HG03159 (cell line): ENCODE data around the gene SLC25A26.
"Not testable (repeated sequence)": the region's sequence is repeated elsewhere in the genome, so short reads cannot be mapped to it uniquely, and the experiment has no call there.

Source experiments
- ATAC-seq: cut with Tn5 transposase; IDR thresholded peaks from one replicate; pipeline ENCODE4 v1.9.1; 2021; ENCODE audit warnings: mild to moderate bottlenecking, moderate library complexity; ENCODE audit not compliant: unreplicated experiment

SLC25A26 gene

DNA sequence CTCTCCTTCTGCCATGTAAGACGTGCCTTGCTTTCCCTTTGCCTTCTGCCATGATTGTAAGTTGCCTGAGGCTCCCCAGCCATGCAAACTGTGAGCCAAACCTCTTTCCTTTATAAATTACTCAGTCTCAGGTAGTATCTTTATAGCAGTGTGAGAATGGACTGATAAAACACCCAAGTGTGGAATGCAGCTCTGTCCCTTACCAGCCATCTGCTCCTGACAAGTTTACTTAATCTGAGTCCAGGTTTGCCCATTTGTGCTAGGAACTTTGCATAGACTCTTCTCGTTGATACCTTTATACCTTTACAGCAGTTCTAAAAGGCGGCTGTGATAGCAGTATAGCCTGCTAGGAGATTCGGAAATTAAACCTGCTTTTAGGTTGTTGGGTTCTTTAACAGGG is 48.1 kb downstream of the SLC25A26 start:
- ATAC-seq, result no peak

DNA sequence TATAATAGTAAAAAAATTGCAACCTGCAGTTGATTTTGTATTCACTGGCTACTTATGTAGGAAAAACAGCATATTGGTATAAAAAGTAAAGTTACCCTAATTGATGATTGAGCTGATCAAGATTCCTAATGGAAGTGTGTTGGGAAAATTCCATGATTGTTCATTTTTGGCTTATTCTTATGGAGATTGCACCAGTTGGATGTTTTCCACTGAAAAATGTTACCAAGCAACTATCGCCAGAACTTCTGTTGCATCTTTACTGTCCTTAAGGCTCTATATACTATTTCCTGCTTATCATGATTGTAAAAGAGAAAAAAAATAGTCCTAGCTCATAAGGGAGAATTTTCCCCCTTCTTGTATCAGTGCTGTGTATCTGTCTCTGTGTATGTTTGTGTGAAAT is 48.6 kb downstream of the SLC25A26 start:
- ATAC-seq, result no peak

DNA sequence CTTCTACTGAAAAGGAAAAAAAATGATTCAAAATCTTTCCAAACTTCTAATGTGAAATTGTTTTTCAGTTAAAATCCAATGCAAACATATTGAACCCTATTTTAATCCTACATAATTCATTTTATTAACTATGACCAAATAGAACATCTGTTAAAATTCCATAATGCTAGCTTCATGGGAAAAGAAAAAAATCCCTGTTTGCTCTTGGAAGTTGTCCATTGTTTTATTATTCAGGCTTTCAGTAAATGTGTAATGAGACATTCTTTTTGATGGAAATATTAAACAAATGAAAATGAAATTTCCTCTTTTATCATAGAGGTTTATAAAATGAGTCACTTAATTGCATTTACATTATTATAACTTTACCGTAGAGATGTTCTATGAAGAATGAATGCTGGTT is 49.5 kb downstream of the SLC25A26 start:
- no peak for ATAC-seq

DNA sequence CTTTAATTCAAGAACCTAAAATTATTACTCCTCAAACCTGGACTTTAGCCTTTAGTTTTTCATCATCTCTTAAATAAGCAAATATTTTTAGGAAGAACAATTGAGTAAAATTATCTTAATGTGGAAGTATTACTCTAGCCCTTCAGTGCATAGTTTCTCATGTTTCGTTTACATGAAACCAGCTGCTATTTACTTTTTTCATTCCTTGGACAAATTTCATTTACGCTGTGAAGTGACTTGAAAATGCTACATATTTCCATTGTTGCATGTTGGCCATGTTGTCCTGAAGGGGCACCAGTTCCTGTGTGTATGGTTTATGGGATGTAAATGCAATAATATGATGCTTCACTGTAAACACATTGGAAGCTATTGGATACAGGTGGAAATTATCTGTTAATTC is 49.9 kb downstream of the SLC25A26 start:
- ATAC-seq, result no peak

DNA sequence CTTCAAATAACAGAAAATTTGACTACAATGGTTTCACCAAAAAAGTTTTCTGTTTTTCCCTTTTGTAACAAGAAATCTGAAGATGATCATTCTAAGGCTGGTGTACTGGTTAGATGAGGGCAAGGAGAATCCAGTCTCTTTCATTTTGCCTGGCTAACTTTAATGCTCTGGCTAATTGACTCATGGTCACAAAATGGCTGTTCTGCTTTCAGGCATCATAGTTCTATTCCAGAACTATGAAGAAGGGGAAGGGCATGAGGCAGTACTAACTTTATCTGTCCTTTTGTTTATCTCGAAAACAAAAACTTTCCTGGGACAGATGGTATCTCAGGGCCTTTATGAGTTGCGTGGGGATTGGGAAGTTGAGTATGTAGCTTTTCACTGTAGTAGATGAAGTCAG is 50.4 kb downstream of the SLC25A26 start:
- ATAC-seq, result no peak

DNA sequence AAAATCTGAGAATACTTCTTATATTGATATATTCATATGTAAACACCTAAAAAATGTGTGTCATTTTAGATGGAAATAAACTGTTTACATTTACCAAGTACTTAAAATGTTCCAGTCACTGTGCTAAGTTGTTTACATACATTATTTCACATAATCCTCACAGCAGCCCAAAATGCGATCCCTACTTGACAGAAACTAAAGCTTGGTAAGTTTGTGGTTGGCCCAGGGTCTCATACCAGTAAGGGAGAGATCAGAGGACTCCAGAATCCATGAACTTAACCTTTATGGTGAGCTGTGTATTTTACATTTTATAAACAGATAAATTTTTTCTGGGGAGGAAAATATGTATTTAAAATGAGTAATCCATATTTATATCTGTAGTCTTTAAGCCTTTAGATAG is 51.2 kb downstream of the SLC25A26 start:
- no peak for ATAC-seq

DNA sequence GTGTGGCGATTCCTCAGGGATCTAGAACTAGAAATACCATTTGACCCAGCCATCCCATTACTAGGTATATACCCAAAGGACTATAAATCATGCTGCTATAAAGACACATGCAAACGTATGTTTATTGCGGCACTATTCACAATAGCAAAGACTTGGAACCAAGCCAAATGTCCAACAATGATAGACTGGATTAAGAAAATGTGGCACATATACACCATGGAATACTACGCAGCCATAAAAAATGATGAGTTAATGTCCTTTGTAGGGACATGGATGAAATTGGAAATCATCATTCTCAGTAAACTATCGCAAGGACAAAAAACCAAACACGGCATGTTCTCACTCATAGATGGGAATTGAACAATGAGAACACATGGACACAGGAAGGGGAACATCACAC is 54.0 kb downstream of the SLC25A26 start:
- ATAC-seq, result not testable (repeated sequence)

DNA sequence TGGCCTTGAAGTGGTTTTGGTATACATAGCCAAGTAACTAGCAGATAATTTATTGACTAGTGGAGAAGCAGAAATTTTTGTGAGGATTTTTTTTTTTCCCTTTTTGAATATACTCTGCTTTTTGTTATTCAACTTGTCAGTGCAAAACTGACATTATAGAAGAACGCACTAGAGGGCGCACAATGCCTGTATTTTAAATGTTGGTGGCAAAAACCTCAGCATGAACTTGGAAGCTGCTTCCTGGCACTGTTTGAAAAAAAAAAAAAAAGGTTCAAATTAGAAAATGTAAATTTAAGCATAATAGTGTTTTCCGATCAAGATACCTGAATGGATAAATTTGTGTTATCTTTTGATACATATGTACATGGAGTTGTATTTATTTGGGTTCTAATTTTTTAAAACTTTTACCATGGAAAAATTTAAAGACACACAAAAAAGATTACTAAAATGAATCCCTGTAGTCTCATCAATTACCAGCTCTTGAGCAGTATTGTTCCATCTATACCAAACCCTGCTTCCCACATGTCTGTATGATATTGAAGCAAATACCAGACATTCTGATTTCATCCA is 56.0 kb downstream of the SLC25A26 start:
- no peak for ATAC-seq

DNA sequence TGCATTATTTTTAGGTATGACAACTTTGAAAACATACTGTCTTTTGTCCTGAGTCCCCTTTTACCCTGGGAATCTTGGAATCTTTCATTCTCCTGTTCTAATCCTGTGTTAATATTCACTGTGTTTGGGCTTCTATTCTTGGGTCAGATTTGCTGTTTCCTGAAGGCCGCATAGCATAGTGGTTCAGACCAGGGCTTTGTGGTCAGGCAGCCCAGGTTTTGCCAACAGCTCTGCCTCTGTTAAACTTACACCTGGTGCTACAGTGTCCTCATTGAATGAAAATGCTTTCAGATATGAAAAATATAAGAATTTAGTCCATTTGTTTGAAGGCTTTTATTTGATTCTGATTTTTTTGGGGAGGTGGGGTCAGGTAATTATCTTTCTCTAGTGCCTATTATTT is 58.4 kb downstream of the SLC25A26 start:
- ATAC-seq, result no peak

DNA sequence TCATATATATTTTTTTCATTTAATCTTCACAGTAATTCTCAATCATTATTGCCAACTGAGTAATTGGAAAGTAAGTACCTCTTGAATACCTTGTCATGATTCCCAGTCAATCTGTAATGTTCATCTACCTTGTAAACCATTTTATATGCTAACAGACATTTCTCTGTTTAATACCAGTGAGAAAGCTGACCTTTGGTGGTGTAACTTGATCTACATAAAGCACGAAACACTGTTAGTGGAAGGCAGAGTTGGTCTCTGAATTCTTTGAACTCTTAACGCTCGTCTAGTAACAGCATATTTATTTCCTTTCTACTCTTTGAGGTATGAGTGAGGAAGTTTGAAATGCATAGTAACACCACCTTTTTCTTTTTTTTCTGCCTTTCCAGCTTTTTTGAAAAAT is 59.5 kb downstream of the SLC25A26 start:
- no peak for ATAC-seq

DNA sequence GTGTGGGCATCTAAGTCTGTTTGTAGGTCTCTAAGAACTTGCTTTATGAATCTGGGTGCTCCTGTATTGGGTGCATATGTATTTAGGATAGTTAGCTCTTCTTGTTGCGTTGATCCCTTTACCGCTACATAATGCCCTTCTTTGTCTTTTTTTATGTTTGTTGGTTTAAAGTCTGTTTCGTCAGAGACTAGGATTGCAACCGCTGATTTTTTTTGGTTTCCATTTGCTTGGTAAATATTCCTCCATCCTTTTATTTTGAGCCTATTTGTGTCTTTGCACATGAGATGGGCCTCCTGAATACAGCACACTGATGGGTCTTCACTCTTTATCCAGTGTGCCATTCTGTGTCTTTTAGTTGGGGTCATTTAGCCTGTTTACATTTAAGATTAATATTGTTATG is 71.1 kb downstream of the SLC25A26 start:
- ATAC-seq, result not testable (repeated sequence)

DNA sequence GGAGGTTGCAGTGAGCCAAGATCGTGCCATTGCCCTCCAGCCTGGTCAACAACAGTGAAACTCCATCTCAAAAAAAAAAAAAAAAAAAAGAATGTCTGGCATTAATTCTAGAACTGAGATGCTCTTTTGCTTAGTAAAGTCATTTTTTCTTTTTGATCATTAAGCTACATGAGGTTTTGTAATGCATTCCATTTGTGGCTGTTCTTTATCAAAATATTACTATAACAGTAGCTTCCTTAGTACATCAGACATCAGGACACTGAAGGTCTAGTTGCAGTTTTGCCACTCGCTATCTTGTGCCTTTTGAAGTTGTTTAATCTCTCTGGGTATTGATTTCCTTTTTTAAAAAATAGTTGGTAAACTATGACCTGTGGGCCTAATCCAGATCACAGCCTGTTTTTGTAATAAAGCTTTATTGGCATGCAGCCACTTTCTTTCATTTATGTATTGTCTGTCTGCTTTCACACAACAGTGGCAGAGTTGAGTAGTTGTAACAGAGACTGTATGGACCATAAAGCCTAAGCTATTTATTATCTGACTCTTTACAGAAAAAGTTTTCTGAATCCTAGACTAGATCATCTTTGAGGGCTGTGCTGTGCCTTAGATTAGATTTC is 76.6 kb downstream of the SLC25A26 start:
- no peak for ATAC-seq

DNA sequence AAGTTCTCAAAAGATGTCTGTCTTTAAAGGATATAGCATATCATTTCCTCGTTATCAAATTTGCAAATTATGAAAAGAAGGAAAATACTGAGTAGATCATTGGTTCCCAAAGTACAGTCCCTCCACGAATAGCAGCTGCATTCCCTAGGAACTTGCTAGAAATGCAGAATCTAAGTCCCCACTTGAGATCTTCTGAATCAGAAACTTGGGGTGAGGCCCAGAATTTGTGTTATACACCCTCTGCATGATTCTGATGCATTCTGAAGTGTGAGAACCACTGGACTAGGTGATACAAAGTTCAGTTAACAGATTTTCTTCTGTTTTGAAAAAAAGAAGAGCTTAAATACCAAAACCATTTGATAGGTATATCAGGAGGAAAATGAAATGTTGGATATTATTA is 77.1 kb downstream of the SLC25A26 start:
- no peak for ATAC-seq

DNA sequence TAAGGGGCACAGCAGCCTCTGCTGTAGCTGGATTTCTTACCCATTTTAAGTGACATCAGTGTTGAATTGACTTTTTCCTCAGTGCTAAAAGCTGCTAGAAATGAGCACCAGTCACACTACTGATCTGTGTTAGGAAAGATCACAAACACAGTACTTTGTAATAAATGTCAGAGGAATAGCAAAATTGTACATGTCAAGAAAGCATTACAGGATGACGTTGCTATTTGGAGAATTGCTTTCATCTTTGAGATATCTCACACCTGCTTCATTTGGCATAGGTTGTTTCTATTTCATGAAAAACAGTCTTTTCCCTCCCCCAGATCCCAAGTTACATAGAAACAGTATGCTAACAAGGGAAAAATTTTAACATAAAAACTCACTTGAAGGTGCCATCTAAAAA is 77.8 kb downstream of the SLC25A26 start:
- no peak for ATAC-seq

DNA sequence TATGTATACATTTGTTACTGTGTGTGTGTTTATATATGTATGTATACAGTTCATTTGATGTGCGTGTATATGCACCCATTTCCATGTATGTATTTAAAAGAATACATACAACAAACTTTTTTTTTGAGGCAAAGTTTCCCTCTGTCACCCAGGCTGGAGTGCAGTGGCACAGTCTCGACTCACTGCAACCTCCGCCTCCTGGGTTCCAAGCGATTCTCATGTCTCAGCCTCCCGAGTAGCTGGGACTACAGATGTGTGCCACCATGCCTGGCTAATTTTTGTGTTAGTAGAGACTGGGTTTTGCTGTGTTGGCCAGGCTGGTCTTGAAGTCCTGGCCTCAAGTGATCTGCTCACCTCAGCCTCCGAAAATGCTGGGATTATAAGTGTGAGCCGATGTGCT is 78.3 kb downstream of the SLC25A26 start:
- not testable (repeated sequence) for ATAC-seq

DNA sequence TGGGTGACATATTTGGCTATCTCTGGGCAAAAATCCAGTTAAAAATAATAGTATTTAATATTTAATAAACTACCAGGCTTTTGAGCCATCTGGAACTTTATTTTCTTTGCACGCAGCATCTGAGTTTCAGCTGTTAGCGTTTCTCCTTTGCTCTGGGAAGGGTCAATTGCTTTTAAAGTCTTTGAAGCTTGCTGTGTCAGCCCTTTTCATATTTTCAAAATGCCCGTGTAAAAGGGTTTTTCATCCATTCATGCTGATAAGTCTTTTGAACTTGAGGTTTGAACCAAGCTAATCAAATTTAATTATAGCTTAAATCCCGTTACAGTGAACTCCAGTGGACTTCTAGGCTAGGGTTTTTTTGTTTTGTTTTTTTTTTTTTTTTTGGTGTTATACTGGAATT is 79.1 kb downstream of the SLC25A26 start:
- ATAC-seq, result no peak

DNA sequence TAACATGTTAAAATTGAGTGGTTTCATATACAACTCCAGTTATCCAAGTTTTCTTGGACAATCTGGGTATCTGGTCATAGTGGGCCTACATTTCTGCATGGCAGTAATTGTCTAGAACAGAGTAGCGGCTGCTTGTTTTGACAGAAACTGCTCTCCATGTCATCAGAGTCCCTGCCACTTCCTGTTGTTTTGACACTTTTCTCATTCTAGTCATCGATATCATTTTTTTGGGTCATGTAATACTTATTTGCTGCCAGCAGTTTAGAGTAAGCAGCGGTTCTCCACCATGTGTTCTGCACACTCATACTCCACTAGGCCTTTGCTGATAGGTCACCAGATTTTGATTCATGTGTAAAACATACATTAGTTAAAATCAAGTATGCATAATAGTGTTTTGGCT is 81.5 kb downstream of the SLC25A26 start:
- peak; percentile 62 for ATAC-seq

DNA sequence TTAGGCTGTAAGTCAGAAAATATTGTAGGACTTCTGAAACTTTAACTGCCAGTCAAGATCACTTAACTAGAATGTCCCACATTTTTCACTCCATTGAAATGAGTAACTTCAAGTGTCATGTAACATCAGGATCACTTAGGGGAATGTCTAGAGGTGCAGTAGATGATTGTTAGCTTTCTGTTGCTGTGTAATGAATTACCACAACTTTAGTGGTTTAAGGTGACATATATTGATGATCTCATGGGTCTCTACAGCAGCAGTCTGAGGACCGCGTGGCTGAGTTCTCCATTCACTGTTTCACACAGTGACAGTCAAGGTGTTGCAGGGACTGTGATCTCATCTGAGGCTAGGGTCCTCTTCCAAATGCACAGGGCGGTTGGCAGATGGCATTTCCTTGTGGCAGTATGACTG is 82.7 kb downstream of the SLC25A26 start:
- ATAC-seq, result peak; percentile 75

DNA sequence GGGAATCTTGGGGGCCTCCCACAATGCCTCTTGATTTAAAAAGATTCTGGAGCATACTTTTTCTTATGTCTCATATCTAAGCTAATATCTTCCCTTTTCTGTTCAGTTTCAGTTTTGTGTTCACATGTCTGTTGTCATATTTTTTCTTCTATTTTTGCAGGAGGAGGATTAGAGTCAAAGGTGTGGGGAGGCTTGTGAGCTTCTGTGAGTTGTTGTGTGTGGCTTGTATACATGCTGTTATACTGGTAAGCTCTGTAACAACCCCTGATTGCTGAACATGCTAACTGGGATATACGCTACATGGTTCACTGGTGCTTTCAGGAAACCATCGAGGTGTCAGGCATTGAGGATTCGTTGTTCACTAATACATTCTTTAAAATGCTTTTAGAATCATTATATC is 83.5 kb downstream of the SLC25A26 start:
- ATAC-seq, result no peak

DNA sequence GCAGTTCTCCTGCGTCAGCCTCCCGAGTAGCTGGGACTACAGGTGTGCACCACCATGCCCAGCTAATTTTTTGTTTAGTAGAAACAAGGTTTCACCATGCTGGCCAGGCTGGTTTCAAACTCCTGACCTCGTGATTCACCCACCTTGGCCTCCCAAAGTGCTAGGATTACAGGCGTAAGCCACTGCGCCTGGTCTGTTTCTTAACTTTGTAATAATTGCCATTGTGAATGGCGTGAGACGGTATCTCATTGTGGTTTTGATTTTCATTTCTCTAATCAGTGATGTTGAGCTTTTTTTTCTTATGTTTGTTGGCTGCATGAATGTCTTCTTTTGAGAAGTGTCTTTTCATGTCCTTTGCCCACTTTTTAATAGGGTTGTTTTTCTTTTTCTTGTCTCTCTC is 85.3 kb downstream of the SLC25A26 start:
- ATAC-seq, result not testable (repeated sequence)

DNA sequence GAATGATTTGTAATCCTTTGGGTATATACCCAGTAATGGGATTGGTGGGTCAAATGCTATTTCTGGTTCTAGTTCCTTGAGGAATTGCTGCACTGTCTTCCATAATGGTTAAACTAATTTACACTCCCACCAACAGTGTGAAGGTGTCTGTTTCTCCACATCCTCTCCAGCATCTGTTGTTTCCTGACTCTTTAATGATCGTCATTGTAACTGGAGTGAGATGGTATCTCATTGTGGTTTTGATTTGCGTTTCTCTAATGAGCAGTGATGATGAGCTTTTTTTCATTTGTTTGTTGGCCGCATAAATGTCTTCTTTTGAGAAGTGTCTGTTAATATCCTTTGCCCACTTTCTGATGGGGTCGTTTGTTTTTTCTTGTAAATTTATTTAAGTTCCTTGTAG is 86.2 kb downstream of the SLC25A26 start:
- ATAC-seq, result not testable (repeated sequence)

DNA sequence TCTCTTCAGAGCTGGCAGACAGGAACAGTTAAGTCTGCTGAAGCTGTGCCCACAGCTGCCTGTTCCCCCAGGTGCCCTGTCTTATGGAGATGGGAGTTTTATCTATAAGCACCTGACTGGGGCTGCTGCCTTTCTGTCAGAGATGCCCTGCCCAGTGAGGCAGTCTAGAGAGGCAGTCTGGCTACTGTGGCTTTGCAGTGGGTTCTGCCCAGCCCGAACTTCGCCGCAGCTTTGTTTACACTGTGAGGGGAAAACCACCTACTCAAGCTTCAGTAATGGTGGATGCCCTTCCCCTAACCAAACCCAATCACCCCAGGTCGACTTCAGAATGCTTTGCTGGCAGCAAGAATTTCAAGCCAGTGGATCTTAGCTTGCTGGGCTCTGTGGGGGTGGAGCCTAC is 91.2 kb downstream of the SLC25A26 start:
- no peak for ATAC-seq

DNA sequence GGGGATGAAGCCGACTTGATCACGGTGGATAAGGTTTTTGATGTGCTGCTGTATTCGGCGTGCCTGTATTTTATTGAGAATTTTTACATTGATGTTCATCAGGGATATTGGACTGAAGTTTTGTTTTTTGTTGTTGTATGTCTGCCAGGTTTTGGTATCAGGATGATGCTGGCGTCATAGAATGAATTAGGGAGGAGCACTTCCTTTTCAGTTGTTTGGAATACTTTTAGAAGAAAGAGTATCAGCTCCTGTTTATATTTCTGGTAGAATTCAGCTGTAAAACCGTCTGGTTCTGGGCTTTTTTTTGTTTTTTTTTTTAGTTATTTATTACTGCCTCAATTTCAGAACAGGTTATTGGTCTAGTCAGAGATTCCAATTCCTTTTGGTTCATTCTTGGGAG is 93.7 kb downstream of the SLC25A26 start:
- no peak for ATAC-seq
